ENCODE data around the gene CELSR1. TPM values are rescaled to one million over a fixed set of nuclear protein-coding genes. Genes with fewer than 3 reads are reported as not detected.

CELSR1 gene
- total RNA-seq, 1 donor from 2014 or later: 4.8 TPM

DNA sequence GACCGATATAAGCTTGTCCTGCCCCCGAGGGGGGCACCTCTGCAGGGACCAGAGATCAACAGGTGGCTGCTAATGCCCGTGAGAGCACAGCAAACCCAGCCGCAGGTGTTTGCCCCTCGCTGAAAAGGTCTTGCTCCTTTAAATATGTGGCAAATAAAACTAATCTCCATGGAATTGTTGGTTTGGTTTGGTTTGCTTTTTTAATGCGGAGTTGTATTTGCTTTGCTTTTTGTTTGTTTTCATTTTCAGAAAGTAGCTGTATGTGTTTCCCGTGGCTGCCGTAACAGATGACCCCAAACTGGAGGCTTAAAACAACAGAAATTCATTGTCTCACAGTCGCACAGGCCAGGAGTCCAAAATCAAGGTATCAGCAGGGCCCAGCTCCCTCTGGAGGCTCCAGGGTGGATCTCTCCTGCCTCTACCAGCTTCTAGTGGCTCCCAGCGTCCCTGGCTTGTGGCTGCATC lies 93.0 kb downstream of the CELSR1 start:
- DNase-seq (ENCODE audit: low spot score): no peak

DNA sequence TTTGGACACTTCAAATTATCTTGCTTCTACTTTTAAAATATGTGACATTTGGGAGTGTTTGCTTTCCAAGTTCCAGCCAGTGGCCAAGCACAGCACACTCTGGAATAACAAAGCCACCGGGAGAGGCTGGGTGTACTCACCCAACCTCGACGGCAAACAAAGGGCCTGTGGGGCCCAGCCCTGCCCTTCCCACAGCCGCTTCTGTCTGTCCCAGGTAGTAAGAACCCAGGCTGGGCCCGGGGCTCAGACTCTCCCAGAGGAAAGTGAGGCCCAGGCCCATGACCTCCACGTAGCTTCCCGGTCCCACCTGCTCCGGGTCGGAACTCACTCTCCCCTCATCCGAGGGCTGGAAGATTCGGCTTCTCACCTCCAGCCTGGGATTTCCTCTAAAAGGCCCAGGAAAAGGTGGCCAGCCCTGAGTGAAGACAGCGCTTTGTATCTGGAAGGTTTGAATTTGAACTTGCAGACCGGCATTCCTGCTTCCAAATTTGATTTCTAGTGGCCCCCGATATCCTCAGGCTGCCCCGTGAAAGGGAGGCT lies 93.5 kb downstream of the CELSR1 start:
- DNase-seq (ENCODE audit: low spot score): no peak

DNA sequence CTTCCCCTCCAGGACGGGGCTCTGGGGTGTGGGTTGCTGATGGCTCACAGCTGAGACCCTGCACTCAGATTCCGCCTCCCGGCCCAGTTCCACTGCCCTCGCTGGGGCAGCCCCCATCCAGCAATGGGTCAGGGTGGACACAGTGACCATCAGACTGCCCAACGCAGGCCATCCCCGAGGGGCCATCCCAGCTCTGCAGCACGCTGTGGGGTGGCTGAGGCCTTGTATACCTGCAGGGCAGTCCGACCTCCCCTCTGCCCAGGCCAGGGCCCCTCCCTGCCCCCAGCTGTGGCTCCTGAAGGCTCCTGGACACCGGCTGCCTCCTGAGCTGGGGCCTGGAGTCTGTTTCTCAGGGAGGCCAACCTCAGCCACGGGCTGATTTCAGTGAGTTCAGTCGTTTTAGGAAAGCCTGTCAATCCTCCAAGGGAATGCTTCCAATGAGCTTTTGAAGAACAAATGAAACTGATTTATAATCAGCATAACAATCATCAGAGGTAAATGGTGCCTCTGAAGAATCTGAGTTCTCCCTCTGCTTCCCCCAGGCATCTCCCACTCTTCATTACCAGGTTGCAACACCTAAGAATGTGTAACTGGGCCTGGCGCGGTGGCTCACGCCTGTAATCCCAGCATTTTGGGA lies 95.1 kb downstream of the CELSR1 start:
- DNase-seq (ENCODE audit: low spot score): no peak

DNA sequence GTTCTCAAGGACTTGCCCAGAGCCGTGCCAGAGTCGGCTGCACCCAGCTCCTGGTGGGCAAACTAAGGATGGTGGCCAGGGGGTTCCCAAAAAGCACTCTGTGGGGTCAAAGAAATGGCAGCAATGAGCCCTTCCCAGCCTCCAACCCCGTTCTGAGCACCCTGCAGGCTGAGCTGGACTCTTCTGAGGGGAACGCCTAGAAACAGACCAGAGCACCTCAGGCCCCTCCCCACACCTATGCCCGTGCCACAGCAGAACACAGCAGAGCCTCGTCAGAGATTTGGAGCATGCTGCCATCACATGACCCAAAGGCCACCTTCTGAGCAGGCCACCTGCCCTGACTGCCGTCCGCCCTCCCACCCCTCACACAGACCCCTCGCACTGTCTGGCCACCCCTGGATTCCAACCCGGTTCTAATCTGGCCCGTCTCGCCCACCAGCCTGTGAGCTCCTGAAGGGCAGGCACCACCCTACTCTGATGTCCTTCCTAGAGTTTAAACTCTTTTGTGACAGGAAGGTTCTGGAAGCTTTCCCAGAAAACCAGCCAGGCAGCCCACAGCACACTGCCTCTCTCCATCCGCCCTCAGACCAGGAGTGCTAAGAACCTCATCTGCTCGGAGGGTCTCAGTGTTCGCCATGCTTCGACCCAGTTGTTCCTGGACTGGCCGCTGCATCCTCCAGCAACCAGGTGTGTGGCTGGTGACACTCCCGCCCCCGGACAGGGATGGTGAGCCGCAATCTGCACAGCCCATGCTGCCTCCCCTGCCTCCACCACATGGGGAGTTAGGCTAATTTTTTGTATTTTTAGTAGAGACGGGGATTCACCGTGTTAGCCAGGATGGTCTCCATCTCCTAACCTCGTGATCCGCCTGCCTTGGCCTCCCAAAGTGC lies 97.6 kb downstream of the CELSR1 start:
- DNase-seq (ENCODE audit: low spot score): no peak

GRCh38 chr22:46439111-46439510 lies 98.3 kb downstream of the CELSR1 start:
- DNase-seq (ENCODE audit: low spot score): no peak

GRCh38 chr22:46437671-46438440 lies 99.6 kb downstream of the CELSR1 start:
- no peak for DNase-seq (ENCODE audit: low spot score)

- peak; percentile 60 for DNase-seq (ENCODE audit: low spot score)
Observed at GRCh38 chr22:46436595-46437175, 100.7 kb downstream of the CELSR1 start.

DNA sequence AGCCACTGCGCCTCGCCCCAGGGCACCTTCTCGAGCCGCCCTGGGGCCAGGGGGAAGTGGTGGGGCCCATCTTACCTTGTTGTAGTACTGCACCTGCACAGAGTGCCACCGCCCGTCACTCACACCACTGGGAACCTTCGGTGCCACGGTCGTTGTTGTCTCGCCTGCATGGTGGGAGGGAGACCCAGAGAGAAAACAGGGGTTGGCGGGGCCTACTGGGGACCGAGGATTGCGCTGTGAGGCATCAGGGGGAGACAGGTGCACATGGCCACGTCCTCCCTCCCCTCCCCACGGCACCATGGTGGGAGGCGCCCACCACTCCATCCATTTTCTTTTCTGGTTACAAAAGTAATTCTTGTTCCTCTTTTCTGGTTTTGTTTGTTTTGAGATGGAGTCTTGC lies 104.1 kb downstream of the CELSR1 start:
- no peak for DNase-seq (ENCODE audit: low spot score)

DNA sequence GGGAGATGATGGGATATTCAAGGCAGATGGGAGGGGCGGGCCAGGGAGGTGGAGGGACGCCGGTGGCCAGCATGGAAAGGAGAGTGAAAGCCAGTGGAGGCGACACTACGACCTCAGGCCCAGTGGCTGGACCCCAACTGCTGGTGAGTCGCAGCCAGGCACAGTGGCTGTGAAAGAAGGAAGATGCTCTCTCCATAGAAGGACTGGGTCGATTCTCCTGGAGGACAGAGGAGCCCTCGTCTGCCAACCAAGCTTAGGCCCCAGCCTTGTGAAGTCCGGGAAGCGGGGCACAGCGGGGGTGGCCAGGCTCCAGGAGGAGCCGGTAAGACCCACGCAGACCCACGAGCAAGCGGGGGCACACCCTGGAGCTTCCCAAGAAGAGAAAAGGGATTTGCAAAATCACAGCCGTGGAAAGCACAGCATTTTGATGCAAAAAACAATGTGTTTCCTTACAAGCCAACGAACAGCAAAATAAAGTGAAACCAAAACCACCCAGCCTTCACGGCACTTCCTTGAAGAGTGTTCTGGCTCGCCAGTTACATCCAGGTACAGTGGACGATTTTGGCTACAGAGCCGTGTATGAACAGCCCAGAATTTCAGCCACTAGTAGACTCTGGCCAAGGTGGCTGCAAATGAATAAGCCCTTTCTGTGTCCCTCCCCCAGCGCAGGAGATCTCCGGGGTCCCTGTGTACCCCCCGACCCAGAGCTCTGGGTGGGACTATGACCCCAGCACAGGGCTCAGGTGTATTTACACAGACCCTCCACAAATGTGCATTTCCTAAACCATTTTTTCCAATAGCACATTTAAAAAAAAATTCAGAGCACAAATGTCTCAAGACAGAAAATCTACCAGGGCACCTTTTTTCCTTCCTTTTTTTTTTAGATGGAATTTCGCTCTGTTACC lies 105.0 kb downstream of the CELSR1 start:
- DNase-seq (ENCODE audit: low spot score): no peak

GRCh38 chr22:46430961-46431838 lies 106.2 kb downstream of the CELSR1 start:
- peak; percentile 13 for DNase-seq (ENCODE audit: low spot score)

- DNase-seq (ENCODE audit: low spot score): no peak
Observed at GRCh38 chr22:46429325-46429853, 108.0 kb downstream of the CELSR1 start.

- DNase-seq (ENCODE audit: low spot score): no peak
Observed at GRCh38 chr22:46428602-46429324, 108.7 kb downstream of the CELSR1 start.

DNA sequence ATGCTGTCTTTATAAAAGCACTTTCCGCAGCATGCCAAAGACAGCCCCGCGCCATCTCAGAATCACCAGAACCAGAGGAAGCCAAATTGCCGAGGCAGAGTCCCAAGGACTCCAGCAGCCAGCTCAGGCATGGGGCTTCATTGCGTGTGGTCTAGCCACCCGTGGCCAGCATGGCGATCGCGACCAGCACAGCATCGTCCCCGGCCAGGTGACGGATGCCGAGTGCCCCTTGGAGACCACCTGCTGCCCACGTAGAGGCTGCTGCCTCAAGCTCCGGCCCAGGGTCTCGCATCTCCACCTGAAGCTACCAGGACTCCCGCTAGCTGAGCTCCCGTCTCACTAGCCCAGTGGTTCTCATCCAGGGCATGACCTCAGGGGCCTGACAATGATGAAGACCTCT lies 109.2 kb downstream of the CELSR1 start:
- DNase-seq (ENCODE audit: low spot score): no peak

GRCh38 chr22:46425016-46425415 lies 112.4 kb downstream of the CELSR1 start:
- no peak for DNase-seq (ENCODE audit: low spot score)

DNA sequence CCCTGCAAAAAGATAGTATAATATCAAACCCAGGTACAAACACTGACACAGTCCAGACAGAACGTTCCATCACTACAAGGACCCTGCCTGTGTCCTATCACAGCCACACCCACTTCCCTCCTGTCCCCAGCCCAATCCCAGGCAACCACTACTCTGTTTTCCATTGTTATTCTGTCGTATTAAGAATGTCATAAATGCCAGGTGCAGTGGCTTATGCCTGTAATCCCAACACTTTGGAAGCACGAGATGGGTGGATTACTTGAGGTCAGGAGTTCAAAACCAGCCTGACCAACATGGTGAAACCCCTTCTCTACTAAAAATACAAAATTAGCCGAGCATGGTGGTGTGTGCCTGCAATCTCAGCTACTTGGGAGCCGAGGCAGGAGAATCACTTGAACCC lies 112.9 kb downstream of the CELSR1 start:
- no peak for DNase-seq (ENCODE audit: low spot score)

GRCh38 chr22:46422896-46423295 lies 114.5 kb downstream of the CELSR1 start:
- no peak for DNase-seq (ENCODE audit: low spot score)

DNA sequence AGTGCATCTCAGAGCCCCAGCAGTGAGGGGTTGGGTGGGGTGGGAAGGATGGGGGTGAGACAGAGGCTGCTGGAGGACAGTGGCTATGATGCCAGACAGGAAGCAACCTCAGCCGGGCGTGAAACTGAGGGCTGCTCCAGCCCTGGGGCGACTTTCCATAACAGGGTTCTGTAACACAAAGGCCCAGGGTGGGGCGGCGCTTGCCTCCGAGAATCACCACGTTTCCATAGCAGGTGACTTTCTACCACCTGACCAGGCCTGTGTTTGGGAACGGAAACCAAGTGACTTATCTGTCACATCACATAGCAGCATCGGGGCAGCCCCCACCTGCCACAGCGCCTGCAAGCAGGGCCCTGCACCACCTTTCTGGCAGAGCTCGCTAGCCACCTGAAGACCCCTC lies 116.2 kb downstream of the CELSR1 start:
- no peak for DNase-seq (ENCODE audit: low spot score)

DNA sequence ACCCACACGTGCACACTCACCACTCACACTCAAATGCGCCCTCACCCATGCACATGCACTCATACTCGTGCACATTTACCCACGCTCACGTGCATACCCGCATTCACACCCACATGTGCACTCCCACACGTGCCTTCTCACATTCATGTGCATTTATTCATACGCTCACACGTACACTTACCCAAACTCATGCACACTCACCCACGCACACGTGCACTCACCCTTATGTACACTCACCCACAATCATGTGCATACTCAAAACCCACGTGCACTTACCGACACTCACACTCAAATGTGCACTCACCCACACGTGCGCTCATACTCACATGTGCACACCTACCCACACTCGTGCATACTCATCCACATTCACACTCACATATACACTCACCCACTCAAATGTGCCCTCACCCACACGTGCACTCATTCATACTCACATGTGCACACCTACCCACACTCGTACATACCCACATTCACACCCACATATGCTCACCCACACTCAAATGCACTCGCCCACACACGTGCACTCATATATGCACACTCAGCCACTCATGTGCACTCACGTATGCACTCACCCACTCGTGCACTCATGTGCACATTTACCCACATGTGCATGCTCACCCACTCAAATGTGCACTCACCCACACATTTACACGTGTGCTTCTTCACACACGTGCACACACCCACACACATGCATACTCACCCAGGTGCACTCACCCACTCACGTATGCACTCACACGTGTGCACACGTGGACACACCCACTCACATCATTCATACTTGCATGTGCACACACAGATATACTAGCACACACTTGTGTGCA lies 117.5 kb downstream of the CELSR1 start:
- DNase-seq (ENCODE audit: low spot score): no peak
